HG03060 (cell line): ENCODE measurements around the gene STIM2.
A peak's percentile ranks its signal among the peaks of the same experiment; 100 is the strongest.

Source experiments
- ATAC-seq: cut with Tn5 transposase; IDR thresholded peaks from one replicate; pipeline ENCODE4 v1.9.1; 2021; ENCODE audit warnings: low read depth, moderate number of reproducible peaks; ENCODE audit not compliant: unreplicated experiment

Gene STIM2

GRCh38 chr4:26896636-26897035, 36.0 kb downstream of the STIM2 start:
- ATAC-seq = no peak

GRCh38 chr4:26899991-26900390, 39.4 kb downstream of the STIM2 start:
- ATAC-seq = no peak

GRCh38 chr4:26900765-26901164, 40.1 kb downstream of the STIM2 start:
- no peak for ATAC-seq

- no peak for ATAC-seq
Measured at GRCh38 chr4:26905172-26905571, 44.5 kb downstream of the STIM2 start.

GRCh38 chr4:26907731-26908599, 47.3 kb downstream of the STIM2 start:
- no peak for ATAC-seq

- no peak for ATAC-seq
Measured at GRCh38 chr4:26909369-26909768, 48.7 kb downstream of the STIM2 start.

- ATAC-seq = no peak
Measured at GRCh38 chr4:26911254-26911653, 50.6 kb downstream of the STIM2 start.

- ATAC-seq = no peak
Measured at GRCh38 chr4:26912069-26912468, 51.4 kb downstream of the STIM2 start.

GRCh38 chr4:26912810-26913209, 52.2 kb downstream of the STIM2 start:
- ATAC-seq = no peak

- no peak for ATAC-seq
Measured at GRCh38 chr4:26916195-26916594, 55.6 kb downstream of the STIM2 start.

- no peak for ATAC-seq
Measured at GRCh38 chr4:26930964-26931363, 70.3 kb downstream of the STIM2 start.

- ATAC-seq = no peak
Measured at GRCh38 chr4:26931451-26931850, 70.8 kb downstream of the STIM2 start.

GRCh38 chr4:26931966-26932365, 71.3 kb downstream of the STIM2 start:
- ATAC-seq = no peak

GRCh38 chr4:26935397-26935796, 74.8 kb downstream of the STIM2 start:
- no peak for ATAC-seq

GRCh38 chr4:26936284-26937065, 75.8 kb downstream of the STIM2 start:
- ATAC-seq = no peak

GRCh38 chr4:26937139-26937538, 76.5 kb downstream of the STIM2 start:
- ATAC-seq = peak; percentile 82

- no peak for ATAC-seq
Measured at GRCh38 chr4:26937567-26937966, 76.9 kb downstream of the STIM2 start.

- ATAC-seq = no peak
Measured at GRCh38 chr4:26938516-26938915, 77.9 kb downstream of the STIM2 start.

- no peak for ATAC-seq
Measured at GRCh38 chr4:26941951-26942350, 81.3 kb downstream of the STIM2 start.

- no peak for ATAC-seq
Measured at GRCh38 chr4:26942871-26943270, 82.2 kb downstream of the STIM2 start.

GRCh38 chr4:26943391-26943790, 82.8 kb downstream of the STIM2 start:
- ATAC-seq = no peak

- ATAC-seq = no peak
Measured at GRCh38 chr4:26945794-26946193, 85.2 kb downstream of the STIM2 start.
